ENCODE measurements around the gene PSMC4. TPM values are rescaled to one million over a fixed set of nuclear protein-coding genes. Genes with fewer than 3 reads are reported as not detected.
"Not testable (repeated sequence)": the region's sequence is repeated elsewhere in the genome, so short reads cannot be mapped to it uniquely, and the experiment has no call there.

PSMC4 gene
- total RNA-seq, 1 donor from 2014 or later = 165 TPM

DNA sequence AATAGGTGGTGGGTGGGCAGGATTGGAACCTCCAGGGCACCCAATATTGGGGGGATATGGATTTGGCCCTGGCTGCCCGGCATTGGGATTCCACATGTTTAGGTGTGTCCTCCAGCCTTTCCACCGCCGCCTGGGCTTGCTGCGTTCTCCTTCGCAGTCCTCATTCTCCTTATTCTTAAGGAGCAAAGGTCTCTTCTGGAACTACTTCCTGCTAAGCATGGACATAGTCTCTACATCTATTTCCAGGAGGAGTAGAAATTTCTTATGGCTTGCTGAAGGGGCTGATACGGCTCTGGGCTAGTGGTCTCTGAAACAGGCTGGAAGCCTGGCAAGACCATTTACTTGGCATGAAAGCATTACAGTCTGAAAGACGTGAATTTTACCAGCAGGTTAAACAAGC lies 27.4 kb upstream of the PSMC4 start:
- no peak for DNase-seq (ENCODE audit: low read depth)

DNA sequence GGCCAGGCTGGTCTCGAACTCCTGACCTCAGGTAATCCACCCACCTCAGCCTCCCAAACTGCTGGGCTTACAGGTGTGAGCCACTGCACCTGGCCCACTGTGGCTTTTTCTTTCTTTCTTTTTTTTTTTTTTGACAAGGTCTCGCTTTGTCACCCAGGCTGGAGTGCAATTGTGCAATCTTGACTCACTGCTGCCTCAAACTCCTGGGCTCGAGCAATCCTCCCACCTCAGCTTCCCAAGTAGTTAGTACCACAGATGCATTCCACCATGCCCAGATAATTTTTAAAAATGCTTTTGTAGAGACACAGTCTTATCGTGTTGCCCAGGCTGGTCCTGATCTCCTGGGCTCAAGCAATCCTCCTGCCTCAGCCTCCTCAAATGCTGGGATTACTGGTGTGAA lies 24.4 kb upstream of the PSMC4 start:
- DNase-seq (ENCODE audit: low read depth) = no peak

DNA sequence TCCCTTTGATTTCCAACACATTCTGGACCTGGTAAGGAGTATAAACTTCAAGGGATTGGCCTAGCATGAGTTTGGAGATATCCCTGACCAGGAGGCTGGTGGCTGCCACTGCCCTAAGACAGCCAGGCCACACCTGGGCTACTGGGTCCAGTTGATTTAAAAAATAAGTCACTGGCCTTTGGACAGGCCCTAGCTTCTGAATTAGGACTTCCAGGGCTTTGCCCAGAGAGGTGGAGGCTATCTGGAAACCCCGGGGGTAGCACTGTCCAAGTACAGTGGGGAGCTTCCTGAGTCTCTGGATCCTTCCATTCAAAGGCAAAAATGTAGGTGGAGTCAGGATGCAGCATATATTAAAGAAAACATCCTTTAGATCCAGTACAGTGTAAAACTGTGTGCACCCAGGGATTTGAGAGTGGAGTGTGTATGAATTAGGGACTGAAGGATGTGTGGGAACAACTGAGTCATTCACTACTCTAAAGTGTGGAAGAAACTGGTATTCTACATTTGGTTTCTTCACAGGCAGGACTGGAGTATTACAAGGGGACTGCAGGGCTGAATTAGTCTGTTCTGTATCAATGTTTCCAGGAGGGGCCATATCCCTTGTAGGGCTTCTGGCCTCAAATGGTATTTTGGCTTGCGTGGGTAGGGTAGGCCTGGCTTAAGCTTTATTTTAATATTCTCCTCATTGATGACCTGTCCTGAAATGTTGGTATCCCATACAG lies 21.8 kb upstream of the PSMC4 start:
- DNase-seq (ENCODE audit: low read depth) = no peak

DNA sequence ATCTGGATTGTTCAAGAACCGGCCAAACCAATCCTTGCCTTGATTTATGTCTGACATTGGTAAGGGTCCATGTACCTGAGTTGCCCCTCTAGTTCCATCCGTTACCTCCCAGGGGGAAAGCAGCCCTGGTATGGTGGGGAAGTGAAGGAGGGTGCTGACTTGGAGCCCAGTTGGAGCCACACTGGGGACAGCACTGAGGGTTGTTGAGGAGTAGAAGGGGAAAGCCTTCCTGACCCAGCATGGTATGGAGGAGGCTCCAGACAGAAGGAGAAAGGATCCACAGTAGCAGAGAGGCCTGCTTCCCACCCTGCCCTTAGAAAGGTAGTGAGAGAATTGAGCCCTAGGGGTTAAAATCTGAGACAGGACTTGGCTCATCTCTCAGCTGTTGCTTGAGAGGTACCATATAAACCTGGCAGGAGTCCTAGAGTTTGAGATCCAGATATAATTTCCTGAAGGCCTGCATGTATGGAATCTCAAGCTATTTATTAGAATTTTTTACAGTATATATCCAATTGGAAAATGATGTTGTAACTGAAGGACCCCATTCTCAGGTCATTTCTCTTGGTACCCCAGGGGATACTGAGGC lies 19.8 kb upstream of the PSMC4 start:
- DNase-seq (ENCODE audit: low read depth) = no peak

DNA sequence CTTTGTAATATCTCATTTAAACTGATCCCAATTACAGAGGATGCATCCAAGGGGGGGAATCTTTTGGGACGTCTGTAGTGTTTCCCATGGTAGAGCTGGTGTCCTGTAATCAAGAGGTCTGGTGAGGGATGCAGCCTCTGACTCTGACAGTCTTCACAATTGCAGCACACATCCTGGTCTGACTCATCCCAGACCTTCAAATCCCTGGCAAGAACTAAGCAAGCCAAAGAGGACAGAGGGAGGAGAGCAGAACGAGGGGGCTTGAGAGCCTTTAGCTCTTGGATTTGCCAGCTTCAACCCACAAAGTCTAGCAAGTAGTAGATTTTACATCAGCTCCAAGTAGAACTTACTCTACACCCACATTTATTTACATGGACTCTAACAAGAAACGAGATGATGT lies 19.3 kb upstream of the PSMC4 start:
- DNase-seq (ENCODE audit: low read depth) = peak; percentile 29

DNA sequence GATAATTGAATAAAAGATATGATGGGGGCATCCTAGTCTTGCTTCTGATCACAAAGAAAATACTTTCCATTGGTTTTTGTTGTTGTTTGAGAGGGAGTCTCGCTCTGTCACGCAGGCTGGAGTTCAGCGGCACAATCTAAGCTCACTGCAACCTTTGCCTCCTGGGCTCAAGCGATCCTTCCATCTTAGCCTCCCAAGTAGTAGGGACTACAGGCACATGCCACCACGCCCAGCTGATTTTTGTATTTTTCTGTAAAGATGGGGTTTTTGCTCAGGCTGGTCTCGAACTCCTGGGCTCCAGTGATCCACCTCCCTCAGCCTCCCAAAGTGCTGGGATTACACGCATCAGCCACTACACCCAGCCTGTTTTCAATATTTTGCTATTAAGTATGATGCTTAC lies 17.1 kb upstream of the PSMC4 start:
- DNase-seq (ENCODE audit: low read depth) = no peak

DNA sequence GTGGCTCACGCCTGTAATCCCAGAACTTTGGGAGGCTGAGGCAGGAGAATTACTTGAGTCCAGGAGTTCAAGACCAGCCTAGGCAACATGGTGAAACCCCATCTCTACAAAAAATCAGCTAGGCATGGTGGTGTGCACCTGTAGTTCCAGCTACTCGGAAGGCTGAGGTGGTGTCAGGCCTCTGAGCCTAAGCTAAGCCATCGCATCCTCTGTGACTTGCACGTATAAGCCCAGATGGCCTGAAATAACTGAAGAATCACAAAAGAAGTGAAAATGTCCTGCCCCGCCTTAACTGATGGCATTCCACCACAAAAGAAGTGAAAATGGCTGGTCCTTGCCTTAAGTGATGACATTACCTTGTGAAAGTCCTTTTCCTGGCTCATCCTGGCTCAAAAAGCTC lies 13.1 kb upstream of the PSMC4 start:
- DNase-seq (ENCODE audit: low read depth) = not testable (repeated sequence)

DNA sequence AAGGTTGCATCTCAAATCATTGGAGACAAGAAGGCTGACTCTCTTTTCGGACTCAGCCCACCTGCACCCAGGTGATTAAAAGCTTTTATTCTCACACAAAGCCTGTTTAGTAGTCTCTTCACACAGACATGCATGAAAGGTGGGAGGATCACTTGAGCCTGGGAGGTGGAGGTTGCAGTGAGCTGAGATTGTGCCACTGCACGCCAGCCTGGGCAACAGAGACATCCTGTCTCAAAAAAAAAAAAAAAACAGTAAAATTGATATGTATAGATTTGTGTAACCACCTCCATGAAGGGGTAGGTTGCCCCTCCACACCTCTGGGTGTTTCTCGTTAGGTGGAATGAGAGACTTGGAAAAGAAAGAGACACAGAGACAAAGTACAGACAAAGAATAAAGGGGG lies 12.0 kb upstream of the PSMC4 start:
- not testable (repeated sequence) for DNase-seq (ENCODE audit: low read depth)

DNA sequence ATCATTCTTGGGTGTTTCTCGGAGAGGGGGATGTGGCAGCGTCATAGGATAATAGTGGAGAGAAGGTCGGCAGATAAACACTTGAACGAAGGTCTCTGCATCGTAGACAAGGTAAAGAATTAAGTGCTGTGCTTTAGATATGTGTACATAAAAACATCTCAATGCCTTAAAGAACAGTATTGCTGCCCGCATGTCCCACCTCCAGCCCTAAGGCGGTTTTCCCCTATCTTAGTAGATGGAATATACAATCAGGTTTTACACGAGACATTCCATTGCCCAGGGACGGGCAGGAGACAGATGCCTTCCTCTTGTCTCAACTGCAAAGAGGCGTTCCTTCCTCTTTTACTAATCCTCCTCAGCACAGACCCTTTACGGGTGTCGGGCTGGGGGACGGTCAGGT lies 11.6 kb upstream of the PSMC4 start:
- DNase-seq (ENCODE audit: low read depth) = not testable (repeated sequence)

DNA sequence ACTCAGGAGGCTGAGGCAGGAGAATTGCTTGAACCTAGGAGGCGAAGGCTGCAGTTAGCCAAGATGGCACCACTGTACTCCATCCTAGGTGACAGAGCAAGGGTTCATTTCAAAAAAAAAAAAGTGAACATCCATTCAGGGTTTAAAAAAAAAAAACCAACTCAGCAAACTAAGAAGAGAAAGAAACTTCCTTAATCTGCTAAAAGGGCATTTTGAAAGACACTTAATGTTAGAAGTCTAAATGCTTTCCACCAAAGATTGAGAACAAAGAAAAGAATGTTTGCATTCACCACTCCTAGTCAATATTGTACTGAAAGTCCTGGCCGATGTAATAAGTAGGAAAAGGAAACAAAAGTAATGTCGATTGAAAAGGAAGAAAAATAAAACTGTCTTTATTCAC lies 7.1 kb upstream of the PSMC4 start:
- no peak for DNase-seq (ENCODE audit: low read depth)

DNA sequence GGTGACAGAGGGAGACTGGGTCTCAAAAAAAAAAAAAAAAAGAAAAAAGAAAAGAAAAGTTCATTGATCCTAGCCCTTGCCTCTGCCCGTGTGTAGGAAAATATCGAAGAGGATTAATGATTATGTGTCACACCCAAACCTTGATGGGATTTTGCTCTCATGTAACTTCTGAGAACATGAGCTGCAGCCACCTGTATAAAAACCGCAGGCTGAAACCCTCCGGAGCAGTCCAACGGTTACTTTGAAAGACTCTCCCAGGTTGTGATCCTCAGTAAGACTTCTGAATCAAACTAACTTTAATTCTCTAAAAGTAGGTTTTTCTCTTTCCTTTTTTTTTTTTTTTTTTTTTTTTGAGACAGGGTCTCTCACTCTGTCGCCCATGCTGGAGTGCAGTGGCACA lies 4.3 kb upstream of the PSMC4 start:
- DNase-seq (ENCODE audit: low read depth) = no peak

DNA sequence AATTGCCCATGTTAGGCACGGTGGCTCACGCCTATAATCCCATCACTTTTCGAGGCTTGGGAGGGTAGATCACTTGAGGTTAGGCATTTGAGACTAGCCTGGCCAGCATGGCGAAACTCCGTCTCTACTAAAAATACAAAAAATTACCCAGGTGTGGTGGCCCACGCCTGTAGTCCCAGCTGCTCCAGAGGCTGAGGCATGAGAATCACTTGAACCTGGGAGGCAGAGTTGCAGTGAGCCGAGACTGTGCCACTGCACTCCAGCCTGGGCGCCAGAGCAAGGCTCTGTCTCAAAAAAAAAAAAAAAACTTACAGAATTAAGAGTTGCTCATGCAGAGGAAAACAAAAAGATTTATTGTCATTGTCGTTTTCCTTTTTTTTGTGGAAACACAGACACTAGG lies 3.4 kb upstream of the PSMC4 start:
- DNase-seq (ENCODE audit: low read depth) = no peak

DNA sequence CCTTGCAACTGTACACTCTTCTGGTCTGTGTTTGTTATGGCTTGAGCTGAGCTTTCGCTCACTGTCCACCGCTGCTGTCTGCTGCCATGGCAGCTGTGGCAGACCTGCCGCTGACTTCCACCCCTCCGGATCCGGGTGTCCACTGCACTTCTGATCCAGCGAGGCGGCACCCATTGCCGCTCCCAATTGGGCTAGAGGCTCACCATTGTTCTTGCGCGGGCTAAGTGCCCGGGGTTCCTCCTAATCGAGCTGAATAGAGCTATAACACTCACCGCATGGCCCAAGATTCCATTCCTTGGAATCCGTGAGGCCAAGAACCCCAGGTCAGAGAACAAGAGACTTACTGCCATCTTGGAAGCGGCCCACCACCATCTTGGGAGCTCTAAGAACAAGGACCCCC lies 2.2 kb upstream of the PSMC4 start:
- no peak for DNase-seq (ENCODE audit: low read depth)

DNA sequence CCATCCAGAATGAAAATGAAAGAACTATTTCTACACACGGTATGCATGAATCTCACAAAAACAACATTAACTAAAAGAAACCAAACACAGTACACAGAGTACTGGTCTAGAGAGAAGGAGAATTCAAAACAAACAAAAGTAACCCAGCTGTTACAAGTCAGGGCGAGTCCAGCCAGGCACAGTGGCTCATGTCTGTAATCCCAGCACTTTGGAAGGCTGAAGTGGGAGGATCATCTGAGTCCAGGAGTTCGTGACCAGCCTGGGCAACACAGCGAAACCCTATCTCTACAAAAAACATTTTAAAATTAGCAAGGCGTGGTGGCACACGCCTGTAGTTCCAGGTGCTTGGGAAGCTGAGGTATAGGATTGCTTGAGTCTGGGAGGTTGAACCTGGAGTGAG lies 1.7 kb upstream of the PSMC4 start:
- peak; percentile 7 for DNase-seq (ENCODE audit: low read depth)

DNA sequence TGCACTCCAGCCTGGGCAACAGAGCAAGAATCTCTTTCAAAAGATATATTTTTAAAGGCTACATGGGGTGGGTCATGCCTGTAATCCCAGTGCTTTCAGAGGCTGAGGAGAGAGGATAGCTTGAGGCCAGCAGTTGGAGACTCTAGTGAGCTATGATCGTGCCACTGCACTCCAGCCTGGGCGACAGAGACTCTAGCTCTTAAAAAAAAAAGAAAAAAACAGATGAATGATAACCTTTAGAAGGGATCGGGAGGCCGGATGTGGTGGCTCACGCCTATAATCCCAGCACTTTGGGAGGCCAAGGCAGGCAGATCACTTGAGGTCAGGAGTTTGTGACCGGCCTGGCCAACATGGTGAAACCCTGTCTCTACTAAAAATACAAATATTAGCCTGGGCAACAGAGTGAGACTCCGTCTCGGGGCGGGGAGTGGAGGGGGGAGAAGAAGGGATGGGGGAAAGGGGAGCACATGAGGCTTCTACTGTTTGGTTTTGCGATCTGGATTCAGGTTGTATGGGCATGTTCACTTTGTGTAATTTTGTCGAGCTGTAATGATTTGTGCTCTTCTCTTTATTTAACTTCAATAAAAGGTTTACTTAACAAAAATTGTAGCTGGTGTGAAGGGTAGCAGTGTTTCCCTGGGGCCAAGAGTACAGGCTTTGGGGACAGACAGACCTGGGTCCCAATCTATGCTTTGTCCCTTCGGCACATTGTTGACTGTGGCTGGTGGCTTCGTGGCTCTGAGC lies 1.1 kb upstream of the PSMC4 start:
- DNase-seq (ENCODE audit: low read depth) = no peak

DNA sequence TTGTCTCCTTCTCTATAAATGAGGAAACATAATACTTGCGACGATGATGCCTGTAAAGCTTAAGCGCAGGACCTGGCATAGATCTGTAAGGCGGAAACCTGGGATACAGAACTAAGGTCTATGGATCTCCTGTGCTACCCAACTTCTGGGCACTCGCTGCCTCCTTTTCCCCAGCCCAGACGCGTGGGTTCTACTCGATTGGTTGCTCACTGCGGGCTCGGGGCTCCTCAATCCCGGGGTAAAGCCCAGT lies 615 bp upstream of the PSMC4 start:
- no peak for DNase-seq (ENCODE audit: low read depth)

DNA sequence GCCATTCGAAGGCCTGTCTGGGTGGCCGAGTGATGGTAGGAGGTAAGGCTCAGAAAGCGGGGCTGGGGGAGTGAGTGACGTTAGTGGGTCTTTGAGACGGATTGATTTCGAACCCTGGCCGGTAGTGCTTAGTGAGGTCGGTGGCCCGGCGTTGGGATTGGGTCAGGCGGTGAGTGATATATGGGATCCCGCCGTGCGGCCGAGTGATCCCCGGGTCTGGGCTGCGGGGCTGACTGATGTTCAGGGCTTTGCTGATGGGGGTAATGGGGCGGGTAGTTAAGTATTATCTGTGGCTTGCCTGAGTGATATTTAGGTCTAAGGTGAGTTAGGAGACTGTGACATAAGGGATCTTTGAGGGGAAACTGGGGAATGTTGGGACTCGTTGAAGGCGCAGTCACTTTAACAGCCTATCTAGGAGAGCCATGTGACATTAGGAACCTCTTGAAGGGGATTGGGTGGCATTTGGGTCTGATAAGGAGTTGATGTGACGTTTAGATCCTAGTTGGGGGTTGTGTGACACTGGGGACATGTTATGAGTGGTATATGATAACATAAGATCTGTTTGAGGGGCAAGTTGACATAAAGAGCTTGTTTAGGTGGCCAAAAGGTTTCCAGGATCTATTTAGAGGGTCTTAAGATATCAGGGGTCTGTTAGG lies 543 bp downstream of the PSMC4 start:
- DNase-seq (ENCODE audit: low read depth) = no peak

DNA sequence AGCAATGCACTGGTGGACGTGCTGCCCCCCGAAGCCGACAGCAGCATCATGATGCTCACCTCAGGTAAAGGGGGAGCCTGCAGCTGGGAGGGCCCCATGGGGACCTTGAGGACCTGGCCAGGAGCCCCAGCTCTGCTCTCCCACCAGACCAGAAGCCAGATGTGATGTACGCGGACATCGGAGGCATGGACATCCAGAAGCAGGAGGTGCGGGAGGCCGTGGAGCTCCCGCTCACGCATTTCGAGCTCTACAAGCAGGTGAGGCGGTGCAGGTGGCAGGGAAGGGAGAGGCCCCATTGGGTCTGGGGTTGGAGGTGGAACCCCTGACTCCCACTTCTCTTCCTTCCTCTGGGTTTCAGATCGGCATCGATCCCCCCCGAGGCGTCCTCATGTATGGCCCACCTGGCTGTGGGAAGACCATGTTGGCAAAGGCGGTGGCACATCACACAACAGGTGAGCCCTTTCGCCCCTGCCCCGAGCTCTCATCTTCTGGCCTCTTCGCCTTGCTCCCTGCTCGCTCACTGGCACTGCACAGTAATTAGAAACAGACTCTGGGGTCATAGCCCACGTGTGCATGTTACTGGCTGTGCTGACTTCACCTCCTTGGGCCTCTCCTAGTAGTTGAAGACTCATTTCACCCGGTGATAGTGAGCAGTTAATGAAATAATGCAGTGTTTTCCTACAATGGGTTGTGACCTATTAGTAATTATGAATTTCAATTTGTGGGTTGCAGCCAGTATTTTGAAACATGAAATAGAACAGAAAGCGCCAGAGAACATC lies 3.6 kb downstream of the PSMC4 start:
- DNase-seq (ENCODE audit: low read depth) = no peak

DNA sequence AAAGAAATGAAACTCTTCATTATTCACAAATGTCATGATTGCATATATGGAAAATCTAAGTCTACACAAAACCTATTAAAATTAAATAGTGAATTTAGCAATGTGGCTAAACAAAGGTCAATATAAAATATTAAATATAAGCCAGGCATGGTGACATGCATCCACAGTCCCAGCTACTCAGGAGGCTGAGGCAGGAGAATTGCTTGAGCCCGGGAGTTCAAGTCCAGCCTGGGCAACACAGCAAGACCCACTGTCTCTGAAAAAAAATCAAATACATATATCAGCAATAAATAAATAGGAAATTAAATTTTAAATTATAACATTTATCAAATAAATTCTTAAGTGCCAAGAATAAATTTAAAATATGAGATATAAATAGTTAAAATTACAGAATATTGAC lies 11.9 kb downstream of the PSMC4 start:
- DNase-seq (ENCODE audit: low read depth) = no peak

DNA sequence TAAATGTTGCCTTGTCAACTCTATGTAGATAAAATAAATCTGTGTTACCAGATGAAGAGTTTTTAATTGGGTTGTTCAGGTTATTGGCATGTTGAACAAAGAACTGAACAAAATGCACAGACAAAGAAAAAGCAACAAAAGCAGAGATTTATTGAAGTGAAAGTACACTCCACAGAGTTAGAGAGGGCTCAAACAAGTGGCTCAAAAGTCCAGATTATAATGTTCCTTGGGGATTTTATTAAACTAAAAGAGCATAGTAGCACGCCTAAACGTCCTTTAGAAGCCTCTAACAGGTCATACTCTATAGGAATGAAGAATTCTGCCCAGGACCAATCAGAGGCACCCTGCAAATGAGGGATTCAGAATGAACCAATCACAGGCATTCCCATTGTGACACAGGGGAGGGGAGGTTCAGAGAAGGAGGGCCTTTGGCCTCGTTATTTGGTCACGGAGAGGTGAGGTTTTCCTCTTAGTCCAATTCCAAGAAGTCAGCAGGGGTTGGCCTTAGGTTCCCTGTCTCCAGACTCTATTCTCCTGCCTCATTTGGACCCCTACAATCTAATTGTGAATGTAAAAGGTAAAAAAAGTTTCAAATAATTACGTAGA lies 12.8 kb downstream of the PSMC4 start:
- DNase-seq (ENCODE audit: low read depth) = no peak

DNA sequence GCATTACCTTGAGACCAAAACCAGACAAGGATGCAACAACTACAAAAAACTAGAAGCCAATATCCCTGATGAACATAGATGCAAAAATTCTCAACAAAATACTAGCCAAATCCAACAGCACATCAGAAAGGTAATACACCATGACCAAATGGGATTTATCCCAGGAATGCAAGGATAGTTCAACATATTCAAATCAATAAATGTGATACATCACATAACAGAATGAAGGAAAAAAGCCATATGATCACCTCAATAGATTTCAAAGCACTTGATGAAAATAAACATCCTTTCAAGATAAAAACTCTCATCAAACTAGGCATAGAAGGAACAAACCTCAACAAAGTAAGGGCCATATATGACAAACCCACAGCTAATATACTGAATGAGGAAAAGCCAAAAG lies 15.7 kb downstream of the PSMC4 start:
- DNase-seq (ENCODE audit: low read depth) = no peak

All from myocyte (in vitro differentiated cells).